Mucosa of descending colon (tissue), 3 donors: Measurements from ENCODE around the gene AQP12A. TPM values are rescaled to one million over a fixed set of nuclear protein-coding genes. Genes with fewer than 3 reads are reported as not detected.
"Not testable (repeated sequence)": the region's sequence is repeated elsewhere in the genome, so short reads cannot be mapped to it uniquely, and the experiment has no call there.

Experiments used
- ATAC-seq: fragments of 200-7000 bp; cut with Tn5 transposase; one replicate; pipeline ENCODE4 v1.9.1; 2020; ENCODE audit warnings: mild to moderate bottlenecking, moderate library complexity
- DNase-seq, 3 donors: peaks; one replicate each; pipeline ENCODE4 v3.0.0-alpha.2; 2020
- H3K36me3 ChIP-seq: fragments of 200-600 bp; one replicate; pipeline ENCODE4 v1.8.0; 2021; ENCODE audit warnings: low read depth, mild to moderate bottlenecking
- H3K4me1 ChIP-seq: fragments of 200-600 bp; one replicate; pipeline ENCODE4 v1.8.0; 2021; ENCODE audit warnings: low read depth, mild to moderate bottlenecking
- H3K4me3 ChIP-seq: fragments of 200-600 bp; one replicate; pipeline ENCODE4 v1.8.0; 2021; ENCODE audit warnings: mild to moderate bottlenecking
- H3K9me3 ChIP-seq: fragments of 200-600 bp; one replicate; pipeline ENCODE4 v1.8.0; 2021; ENCODE audit warnings: mild to moderate bottlenecking
- intact Hi-C, 2 donors: fragments of 100-400 bp; cut with DNase I in 1 of 2; cut with micrococcal nuclease in 1 of 2; formaldehyde crosslinking; loops; one replicate each; pipeline versions ENCODE4 v1.11.0 to v1.11.1; 2022; cut with DNase I, micrococcal nuclease
- total RNA-seq, 3 donors: library from RNA; stranded (reverse); fragmentation: NEBNext Ultra II Directional in 2 of 3; extraction: Animal tissue kit (Norgen Biotek cat#: 25700) in 2 of 3; gene quantifications; one replicate each; pipeline versions ENCODE4 v1.2.1 to v1.2.4, GENCODE V29; 2021 to 2023
- TF ChIP-seq, protein P1 (sequence below): fragments of 200-600 bp; IDR thresholded peaks from one replicate; pipeline ENCODE4 v1.8.0; 2022; ENCODE audit warnings: antibody characterized with exemption, mild to moderate bottlenecking
- donor health status: DM: no; HTN: no; CAD: no; lungs with moderate emphysema.
- donor health status: DM: no; HTN: no; CAD: no.
- donor health status: DM: no; HTN: yes; CAD: no.

Gene AQP12A
- total RNA-seq, 3 donors from 2014 or later = 9.7 to 18.9 TPM; not detected in 1

DNA sequence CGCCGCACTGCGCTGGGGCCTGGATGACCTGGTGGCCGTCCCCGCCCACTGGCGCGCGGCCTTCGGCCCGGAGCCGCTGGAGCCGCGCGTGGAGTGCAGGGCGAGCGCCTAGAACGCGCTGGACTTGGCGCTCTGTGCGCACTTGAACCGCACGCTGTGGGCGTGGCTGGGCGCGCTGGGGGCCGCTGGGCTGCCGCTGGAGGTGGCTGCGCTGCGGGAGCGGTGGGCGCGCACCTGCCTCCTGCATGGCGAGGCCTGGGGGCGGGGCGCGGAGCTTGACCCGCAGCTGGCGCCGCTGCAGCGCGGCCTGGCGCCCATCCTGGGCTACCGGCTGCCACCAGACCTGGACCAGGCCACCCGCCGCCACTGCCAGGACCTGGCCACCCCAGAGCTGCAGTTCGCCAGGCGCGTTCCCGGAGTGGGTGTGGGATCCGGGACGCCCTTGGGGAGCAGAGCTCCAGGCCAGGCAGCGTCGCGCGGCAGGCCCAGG lies 18.9 kb upstream of the AQP12A start:
- no peak for ATAC-seq
- no peak overlapping the region for H3K4me3 ChIP-seq
- H3K4me1 ChIP-seq = no peaks in the 10 kb centered on the region
- TF ChIP-seq, protein P1, sequence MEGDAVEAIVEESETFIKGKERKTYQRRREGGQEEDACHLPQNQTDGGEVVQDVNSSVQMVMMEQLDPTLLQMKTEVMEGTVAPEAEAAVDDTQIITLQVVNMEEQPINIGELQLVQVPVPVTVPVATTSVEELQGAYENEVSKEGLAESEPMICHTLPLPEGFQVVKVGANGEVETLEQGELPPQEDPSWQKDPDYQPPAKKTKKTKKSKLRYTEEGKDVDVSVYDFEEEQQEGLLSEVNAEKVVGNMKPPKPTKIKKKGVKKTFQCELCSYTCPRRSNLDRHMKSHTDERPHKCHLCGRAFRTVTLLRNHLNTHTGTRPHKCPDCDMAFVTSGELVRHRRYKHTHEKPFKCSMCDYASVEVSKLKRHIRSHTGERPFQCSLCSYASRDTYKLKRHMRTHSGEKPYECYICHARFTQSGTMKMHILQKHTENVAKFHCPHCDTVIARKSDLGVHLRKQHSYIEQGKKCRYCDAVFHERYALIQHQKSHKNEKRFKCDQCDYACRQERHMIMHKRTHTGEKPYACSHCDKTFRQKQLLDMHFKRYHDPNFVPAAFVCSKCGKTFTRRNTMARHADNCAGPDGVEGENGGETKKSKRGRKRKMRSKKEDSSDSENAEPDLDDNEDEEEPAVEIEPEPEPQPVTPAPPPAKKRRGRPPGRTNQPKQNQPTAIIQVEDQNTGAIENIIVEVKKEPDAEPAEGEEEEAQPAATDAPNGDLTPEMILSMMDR = no peak
- H3K36me3 ChIP-seq = no peaks in the 10 kb centered on the region
- no peaks in the 10 kb centered on the region for H3K9me3 ChIP-seq
- intact Hi-C loops = no loop called here
- DNase-seq = no peak

DNA sequence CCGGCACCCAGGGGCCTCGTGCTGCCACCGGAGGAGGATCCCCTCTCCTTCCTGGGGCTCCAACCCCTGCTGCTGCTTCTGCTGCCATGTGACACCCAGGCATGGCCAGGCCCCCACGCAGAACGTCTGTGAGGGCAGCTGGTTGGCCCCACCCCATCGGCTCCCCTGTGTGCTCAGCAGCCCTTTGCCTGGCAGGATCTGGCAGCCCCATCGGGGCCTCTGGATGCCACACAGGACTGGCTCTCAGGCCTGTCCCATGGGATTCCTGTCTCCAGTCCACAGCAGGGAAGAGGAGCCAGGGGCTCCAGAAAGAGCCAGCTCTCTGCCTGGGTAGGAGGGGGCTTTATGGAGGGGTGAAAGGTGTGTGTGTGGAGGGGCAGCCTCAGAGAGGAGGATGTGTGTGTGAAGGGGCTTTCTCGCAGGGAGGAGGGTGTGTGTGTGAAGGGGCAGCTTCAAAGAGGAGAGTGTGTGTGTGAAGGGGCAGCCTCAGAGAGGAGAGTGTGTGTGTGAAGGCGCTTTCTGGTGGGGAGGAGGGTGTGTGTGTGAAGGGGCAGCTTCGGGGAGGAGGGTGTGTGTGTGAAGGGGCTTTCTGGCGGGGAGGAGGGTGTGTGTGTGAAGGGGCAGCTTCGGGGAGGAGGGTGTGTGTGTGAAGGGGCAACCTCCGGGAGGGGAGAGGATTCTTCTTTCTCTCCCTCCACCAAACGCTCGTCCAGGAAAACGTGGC lies 17.0 kb upstream of the AQP12A start:
- DNase-seq = not testable (repeated sequence)

DNA sequence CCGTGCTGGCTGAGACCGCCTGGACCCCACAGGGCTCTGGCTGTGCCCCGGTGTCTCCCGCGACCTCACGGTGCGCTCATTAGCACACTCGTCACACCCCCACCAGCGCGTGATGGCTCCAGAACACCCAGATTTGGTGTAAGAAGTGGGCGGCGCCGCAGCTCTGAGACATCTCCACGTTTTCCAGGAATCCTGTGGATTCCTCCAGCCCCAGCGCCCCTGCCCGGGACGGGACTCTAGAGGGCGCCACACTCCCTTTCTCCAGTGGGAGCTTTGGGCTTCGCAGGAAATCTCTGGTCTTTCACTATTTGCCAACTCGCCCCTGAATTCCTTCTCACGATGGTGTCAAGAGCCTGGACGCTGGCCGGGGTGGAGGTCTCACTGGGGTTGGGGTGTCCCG lies 16.3 kb upstream of the AQP12A start:
- DNase-seq, H3K9me3 ChIP-seq, H3K36me3 ChIP-seq, H3K4me1 ChIP-seq, H3K4me3 ChIP-seq, intact Hi-C loops: not testable (repeated sequence)
- peak; percentile 60 for ATAC-seq

More for the DNA sequence above, 17.0 kb upstream of the AQP12A start:
- ATAC-seq, H3K9me3 ChIP-seq, H3K4me1 ChIP-seq, H3K36me3 ChIP-seq, intact Hi-C loops, H3K4me3 ChIP-seq: not testable (repeated sequence)

DNA sequence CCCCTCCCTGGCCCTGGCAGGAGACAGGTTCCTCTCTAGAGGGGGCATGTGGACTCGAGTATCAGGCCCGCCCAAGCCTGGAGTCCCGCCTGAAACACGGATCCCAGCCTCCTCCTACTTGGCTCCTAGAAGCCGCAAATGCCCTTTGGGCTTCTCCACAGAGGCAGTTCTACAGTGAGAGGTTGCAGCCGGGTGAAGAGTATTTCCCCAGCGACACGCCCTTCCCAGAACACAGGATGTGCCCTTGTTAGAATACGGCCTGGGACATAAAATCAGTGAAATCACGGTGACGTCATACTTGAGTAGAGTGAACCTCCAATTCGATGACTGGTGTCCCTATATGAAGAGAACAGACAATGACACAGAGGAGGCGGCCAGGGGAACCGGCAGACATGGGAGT lies 13.6 kb upstream of the AQP12A start:
- H3K36me3 ChIP-seq, H3K4me1 ChIP-seq, DNase-seq, H3K4me3 ChIP-seq, intact Hi-C loops, H3K9me3 ChIP-seq: not testable (repeated sequence)
- peak; percentile 54 for ATAC-seq

DNA sequence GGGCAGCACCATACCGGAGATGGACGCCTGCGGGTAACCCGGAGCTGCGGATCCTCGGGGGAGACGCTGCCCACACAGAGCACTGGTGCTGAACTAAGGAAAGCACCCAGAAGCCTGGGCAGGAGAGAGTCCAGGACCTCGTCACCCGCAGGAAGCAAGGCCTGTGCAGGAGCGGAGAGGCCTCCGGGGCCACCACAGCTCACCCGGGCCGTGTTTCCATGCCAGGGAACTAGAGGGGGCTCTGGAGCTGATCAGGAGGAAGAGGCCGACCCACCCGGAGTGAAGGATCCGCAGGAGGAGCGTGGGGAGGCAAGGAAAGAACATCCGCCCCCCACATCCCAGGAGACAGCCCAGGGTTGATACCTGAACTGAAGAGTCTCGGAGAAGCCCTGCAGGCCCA lies 12.8 kb upstream of the AQP12A start:
- H3K9me3 ChIP-seq, H3K4me1 ChIP-seq, H3K4me3 ChIP-seq, H3K36me3 ChIP-seq, intact Hi-C loops, DNase-seq, ATAC-seq: not testable (repeated sequence)

DNA sequence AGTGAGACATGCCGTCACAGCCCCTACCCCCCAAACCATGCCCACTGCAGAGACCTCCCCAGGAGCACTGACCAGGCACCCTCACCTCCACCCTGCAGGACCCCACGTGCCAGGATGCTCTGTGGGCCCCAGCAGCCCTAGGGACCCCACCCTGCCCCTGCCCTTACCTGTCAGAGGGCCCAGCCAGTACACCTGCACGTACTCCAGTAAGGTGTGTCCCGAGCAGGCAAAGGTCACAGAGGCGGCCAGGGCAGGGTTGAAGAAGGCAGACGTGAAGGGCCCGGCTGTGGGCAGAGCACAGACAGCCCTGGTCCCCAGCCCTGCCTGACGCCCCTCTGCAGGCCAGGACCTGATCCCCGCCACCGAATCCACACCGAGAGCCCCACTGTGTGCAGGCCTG lies 11.5 kb upstream of the AQP12A start:
- H3K4me3 ChIP-seq, DNase-seq, H3K4me1 ChIP-seq, intact Hi-C loops, H3K9me3 ChIP-seq, H3K36me3 ChIP-seq: not testable (repeated sequence)
- ATAC-seq = peak; percentile 74

DNA sequence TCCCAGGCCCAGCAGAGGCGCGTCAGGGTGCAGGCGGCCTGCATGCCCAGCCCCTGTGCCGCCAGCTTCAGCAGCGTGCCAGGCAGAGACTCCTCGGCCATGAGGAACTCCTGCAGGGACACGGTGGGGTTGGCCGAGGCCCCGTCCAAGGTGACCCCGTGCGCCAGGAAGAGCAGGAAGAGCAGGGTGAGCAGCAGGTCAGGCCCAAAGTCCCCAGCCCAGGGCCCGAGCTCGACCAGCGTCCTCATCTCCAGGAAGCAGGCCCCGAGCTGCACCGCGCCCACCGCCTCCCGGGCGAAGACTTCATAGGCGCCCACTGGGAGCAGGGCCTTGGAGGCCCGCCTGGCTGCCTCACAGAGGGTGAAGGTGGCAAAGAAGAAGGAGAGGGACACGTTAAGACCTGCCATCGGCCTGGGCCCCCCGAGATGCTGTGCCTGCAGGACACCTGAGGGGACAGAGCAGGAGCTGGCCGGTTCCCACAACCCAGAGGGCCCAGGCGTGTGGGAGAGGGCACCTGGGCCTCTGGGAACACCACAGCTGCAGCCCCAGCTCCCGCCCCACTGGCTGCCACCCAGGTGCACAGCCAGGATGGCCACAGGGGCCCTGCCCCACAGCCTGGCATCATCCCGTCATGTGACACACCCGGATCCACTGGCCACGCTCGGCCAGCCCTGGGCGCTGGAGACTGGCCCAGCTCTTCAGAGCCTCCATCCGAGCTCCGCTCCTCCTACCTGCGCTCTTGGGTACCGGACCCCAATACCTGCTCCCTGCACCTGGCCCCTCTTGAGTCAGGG lies 9.0 kb upstream of the AQP12A start, which contains the start of gene AQP12B:
Gene AQP12B (minus strand): TSS at position 455 of the 794 bp plus-strand sequence. CDS start 48 bp downstream, at position 407.
- H3K9me3 ChIP-seq, H3K4me1 ChIP-seq, intact Hi-C loops, H3K36me3 ChIP-seq, H3K4me3 ChIP-seq: not testable (repeated sequence)
- peak; percentile 57 for ATAC-seq
- peak in 1 of 3 donors; percentile 68 for DNase-seq

DNA sequence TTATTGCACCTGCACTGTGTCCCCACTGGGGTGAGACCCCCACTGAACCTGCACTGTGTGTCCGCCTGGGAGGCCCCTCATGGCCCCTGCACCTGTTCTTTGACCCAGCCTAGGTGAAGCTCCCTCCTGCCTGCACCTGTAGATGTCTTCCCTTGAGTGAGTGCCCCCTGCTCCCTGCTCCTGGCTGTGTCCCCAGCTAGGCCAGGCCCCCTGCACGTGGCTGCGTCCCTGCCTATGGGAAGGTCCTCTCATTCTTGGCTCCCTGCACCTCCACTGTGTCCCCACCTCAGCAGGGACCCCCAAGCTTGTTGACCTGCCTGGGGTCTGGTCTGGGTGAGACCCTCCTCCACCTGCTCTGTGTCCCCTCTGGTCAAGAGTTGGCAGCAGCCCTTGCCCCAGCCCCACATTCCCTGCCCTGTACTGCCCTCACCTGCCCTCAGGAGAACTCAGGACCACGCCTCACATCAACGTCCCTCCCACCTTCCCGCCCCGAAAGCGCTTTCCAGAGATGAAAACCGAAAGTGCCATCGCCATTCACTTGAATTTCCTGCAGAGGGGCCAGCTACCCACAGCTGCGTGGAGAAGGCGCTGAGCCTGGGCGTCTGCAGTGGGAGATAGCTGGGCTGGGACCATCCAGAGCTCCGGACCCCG lies 8.2 kb upstream of the AQP12A start:
- DNase-seq = peak in 1 of 3 donors; percentile 65
- H3K4me3 ChIP-seq = not testable (repeated sequence)

DNA sequence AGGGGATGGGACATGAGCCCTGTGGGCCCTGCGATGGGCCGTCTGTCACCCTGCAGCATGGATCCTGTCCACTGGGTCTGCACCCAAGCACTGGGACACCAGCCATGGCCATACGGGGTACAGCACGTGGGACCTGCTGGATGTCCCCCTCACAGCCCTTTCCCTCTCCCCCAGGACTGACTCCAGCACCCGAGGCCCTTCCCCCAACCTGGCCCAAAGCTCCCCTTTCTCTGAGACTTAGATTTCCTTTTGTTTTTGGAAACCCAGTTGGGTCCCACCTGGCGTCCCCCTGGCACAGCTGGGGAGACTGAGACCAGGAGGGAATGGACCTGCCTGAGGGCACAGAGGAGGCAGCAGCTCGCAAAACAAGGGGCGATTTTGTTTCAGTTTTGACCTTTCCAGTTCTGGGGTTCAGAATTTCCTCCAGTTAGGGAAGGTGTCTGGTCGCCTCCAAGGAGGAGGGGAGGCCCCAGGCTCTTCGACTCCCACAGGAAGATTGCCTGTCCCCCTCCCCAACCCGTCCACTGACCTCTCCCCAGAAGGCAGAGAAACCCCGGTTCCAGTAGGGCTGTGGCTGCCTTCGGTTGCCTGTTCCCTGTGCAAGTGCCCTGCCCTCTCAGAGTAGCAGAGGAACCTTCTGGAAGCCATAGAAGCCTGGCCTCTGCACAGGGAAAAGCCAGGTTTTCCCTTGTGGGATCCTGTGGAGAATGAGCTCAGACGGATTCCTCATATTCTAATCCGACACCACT lies 7.5 kb upstream of the AQP12A start:
- ATAC-seq (peak; percentile 19), DNase-seq (peak in 1 of 3 donors; percentile 57)
- intact Hi-C loops, H3K4me3 ChIP-seq, H3K4me1 ChIP-seq, H3K9me3 ChIP-seq, H3K36me3 ChIP-seq: not testable (repeated sequence)

More for the DNA sequence above, 8.2 kb upstream of the AQP12A start:
- peak; percentile 74 for ATAC-seq
- H3K9me3 ChIP-seq, H3K4me1 ChIP-seq, H3K36me3 ChIP-seq, intact Hi-C loops: not testable (repeated sequence)
